UCSD-AML1 (cell line): Measurements from ENCODE around the gene FOXP3.
"Not testable (repeated sequence)": the region's sequence is repeated elsewhere in the genome, so short reads cannot be mapped to it uniquely, and the experiment has no call there.

Source experiments
- DNase-seq: peaks from one replicate; lab custom pipeline; 2025; ENCODE audit not compliant: unreplicated experiment; lab: John Stamatoyannopoulos, UW

FOXP3 gene, protein sequence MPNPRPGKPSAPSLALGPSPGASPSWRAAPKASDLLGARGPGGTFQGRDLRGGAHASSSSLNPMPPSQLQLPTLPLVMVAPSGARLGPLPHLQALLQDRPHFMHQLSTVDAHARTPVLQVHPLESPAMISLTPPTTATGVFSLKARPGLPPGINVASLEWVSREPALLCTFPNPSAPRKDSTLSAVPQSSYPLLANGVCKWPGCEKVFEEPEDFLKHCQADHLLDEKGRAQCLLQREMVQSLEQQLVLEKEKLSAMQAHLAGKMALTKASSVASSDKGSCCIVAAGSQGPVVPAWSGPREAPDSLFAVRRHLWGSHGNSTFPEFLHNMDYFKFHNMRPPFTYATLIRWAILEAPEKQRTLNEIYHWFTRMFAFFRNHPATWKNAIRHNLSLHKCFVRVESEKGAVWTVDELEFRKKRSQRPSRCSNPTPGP

DNA sequence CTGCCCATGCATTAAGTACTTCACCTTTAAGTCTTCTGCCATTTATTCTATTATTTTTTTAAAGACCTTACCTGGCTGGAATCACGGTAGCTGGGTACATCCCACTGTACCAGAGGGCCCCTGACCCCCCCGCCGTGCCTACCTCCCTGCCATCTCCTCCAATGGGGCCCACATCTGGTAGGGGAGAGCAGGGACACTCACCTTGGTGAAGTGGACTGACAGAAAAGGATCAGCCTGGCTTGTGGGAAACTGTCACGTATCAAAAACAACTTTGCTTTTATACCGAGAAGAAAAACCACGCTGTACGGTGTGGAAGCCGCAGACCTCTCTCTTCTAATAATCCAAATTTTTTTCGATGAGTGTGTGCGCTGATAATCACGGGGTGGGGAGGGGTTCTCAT lies at the start of gene FOXP3:
TSS of gene FOXP3 (minus strand) at position 251 of the 400 bp plus-strand sequence. CDS start 6,205 bp downstream, outside the sequence.
- no peak for DNase-seq

DNA sequence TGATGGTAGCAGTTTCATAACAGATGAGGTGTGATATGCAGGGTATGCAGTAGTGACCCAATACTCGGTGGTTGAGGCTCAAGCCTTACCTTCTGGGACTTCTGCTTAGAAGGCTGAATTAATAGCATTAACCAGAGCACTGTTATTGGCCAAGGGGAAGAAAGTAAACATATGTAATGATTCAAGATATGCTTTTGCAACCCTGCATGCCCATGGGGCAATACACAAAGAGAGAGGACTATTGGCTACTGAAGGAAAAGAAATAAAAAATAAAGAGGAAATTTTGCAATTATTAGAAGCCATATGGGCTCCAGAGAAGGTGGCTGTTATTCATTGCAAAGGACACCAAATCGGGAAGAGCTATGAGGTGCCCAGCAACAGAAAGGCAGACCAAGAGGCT lies 47.7 kb upstream of the FOXP3 start:
- DNase-seq = no peak

DNA sequence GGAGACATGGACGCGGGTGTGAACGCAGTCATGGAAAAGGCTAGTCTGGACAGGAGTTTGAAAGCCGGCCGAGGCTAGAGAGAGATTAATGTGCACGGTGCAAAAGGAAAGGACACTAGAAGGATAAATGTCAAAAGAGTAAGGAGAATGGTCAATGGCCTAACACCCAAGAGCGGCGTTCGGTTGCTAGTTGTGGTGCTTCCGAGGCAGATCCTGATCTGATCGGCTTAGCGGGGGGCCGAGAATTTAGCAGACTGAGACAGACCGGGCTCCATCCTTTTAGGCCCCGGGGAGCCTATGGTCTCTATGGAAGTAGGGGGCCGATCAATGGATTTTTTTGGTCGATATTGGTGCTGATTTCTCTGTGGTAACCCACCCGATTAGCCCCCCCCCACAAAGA lies 45.9 kb upstream of the FOXP3 start:
- no peak for DNase-seq

DNA sequence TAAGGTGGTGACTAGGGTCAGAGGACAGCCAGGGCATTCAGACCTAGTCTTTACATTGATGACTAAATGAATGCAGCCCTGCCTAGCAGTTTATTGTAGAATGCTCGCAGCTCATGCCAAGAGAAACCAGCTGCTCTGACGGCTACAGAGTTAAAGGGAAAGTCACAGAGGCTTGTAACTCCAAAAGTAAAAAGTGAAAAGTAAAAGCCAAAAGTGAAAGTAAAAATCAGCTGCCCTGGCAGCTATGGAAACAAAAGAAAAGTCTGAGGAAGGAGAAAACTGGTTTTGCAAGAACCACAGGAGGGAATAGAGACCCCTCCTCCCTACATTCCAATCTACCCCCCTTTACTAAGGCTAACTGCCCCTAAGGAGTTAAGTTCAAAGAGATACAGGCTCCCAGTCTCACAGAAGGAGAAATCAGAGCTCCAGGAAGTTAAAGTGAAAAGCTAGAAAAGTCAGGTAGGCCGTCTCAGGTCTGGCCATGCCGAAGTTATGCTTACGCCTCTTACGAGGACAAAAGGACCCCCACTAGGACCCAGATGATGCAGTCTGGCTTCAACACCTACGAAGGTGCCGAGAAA lies 45.0 kb upstream of the FOXP3 start:
- DNase-seq = no peak

DNA sequence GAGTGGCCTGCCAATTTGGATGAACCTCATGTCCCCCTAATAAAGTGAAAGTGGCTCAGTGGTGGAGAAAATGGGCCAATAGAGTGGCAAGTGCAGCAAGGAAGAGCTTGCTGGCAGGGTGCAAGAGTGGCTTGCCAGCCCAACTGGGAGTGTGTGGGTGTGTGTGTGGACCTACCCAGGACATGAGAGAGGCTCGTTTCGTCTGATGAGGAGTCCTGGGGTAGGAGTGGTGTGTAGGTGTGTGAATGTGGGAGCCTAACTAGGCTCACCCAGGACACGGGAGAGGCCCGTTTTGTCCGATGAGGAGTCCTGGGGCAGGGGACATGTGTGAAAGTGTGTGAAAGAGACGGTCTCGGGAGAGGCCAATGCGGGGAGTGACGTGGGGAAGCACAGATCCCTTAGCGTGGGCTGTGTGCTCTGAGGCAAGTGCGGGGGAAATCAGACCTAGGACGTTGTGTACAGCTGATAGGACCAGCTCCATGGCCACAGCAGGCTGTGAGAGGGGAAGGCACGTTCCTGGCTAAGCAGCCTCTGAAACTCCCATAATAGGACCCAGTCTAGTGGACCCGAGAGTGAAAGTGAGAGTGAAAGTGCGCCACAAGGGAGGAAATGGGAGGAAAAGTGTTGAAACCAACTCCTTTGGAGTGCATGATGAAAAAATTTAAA lies 44.2 kb upstream of the FOXP3 start:
- peak; percentile 16 for DNase-seq

DNA sequence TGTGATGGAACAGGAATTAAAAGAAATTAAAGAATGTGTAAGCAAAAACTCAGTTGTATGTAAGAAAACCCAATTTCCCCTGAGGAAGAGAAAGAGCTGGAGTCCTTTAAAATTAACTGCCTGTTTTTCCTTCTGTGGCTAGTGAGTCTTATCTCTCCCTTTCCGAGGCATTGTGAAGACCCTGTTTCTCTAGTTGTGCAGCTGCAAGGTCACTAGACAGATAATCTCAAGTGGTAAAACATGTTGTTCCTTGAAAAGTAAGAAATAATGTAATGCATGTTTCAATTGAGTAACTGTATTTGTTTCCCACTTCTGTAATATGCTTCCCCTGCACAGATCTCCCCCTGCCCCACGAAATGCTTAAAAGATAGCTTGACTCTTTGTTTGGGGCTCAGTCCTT lies 43.3 kb upstream of the FOXP3 start:
- DNase-seq = not testable (repeated sequence)

DNA sequence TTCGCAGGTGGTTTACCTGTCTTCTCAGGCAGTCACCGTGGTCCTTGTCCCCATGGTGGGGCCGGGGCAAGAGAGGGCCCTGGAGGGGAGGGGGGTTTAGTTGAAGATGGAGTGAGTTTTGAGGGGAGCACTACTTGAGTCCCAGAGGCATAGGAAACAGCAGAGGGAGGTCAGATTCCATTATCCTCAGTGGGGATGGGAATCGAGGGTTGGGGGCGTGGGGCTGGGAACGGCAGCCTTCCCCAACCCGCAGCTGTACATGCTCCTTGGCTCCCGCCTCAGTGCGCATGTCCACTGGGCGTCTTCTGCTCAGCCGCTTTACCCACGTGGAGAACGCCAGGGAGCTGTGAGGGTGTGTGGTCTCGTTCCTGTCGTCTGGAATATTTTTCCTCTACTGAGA lies 38.8 kb upstream of the FOXP3 start, which contains the start of gene GAGE10:
TSS of gene GAGE10 (plus strand) at position 301 of the 400 bp plus-strand sequence. CDS start 1,214 bp downstream, outside the sequence.
- DNase-seq = no peak

DNA sequence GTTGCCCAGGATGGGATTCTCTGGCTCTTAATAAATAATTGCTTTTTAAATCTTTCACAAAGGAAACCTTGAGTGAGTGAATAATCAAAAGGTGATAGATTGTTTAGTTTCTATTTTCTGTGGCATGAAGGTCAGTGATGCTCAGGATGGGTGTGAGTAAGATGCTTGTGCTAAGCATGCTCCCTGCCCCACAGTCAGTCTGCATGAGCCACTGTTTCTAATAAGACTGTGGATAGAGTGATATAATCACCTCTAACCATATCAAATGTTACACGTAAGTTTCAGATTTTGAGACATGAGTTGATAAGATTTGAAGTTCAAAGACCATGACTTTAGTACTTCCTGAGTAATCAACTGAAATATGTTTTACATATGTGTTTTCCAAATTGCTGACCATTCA lies 36.2 kb upstream of the FOXP3 start:
- DNase-seq = no peak

DNA sequence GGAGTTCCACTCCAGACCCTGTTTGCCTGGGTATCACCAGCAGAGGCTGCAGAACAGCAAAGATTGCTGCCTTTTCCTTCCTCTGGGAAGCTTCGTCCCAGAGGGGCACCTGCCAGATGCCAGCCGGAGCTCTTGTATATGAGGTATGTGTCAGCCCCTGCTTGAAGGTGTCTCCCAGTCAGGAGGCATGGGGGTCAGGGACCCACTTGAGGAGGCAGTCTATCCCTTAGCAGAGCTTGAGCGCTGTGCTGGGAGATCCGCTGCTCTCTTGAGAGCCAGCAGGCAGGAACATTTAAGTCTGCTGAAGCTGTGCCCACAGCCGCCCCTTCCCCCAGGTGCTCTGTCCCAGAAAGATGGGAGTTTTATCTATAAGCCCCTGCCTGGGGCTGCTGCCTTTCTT lies 34.8 kb upstream of the FOXP3 start:
- not testable (repeated sequence) for DNase-seq

DNA sequence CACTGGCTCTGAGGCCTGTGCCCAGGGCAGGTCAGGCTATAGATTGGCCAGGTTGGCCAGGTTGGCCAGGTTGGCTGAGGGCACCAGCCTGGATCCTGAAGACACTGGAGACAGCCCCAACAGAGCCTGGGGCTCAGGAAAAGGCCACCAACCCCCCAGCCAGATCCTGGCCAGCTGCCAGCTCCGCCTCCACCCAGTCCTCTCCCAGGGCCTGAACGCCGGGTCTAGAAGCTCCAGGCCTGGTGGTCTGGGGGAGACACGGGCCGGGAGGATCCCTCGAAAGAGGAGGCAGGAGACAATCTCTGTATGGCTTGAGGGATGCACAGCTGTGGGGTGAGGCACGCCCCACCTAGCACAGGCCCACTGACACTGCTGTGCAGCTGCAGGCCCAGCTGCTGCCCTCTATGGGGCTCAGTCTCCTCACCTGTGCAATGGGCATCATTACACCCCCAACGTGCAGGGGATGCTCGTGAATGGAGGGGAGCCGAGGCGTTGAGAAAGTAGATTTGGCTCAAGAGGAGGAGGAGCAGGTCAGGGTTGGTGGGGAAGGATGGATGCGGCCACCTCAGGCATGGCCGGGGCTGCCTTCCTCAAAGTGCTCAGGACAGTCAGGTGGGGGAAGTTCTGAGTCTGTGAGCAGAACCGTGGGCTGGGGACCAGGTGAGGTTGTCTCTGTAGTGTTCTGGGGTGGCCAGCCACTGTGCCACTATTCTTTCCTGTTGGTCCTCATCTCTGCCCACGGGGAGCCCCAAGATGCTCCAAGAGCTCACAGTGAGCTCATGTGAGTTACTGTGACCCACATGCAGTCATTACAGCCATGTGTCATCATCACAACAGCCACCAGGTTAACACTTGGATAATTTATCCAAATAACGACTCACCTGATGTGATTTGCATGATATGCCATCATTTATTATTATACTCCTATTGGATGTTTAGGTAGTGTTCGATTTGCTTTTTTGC lies 28.2 kb upstream of the FOXP3 start:
- no peak for DNase-seq

DNA sequence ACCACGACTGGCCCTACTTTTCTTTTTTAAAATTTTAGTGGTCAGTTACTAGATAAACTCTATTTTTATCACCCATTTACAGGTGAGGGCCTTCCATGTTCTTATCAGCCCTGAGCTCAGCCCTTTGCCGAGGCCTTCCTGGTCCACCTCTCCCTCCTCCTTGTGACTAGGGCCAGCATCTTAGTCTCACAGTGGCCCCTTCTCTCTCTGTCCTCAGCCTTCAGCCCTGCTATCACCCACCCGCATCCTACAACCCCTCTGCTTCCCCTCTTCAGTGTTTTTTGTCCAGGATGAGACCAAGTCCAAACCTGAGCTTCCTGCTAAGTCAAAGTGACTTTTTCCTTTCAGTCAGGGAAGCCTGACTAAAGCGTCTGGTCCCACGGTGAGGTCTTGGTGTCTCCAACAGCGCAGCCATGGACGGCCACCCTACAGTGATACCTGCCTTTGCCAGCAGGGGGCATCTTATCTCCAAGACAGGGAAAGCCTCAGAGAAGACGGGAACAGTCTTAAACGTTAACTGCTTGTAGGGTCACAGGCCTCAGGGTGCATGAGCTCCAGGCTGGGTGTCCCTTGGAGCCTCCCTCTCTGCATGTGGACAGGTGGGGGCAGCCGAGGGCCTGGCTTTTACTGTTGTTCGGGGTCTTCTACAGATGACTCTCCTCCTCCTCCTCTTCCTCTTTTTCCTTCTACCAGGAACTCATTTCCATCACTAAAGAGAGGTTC lies 27.3 kb upstream of the FOXP3 start:
- DNase-seq = peak; percentile 63

DNA sequence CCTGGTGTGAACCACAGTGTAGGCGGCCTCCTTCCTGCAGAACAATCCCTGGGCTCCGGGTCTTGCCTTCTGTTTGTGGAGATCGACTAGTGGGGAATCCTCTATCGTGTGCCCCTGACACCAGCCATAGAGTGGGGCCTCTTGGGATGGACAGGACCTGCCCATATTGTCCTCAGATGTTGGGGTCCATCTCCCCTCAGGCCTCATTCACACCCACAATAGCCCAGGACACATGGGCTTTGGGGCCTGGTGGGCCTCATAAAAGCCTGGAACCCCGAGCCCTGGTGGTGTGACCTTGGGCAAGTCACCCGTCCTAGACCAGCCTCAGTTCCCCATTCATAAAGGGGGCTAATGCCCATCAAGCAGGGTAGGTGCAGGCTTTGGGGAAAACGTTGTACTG lies 25.7 kb upstream of the FOXP3 start:
- no peak for DNase-seq

DNA sequence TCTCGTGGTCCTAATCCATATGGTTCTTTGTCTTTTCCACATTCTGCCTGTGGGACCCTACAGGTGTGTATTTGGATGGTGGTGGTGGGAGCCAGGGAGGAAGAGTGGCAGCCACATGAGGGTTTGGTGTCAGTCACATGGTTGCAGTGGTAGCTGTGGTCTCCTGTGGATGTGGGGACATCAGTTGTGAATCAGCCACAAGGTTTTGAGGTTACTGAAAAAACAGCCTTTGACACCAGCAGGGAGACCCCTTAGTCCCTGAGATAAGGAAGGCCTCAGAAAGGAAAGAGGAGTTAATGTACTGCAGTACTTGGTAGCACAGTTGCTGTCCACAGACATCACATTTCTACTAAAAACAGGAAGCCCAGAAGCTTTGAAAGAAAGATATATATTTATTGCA lies 23.2 kb upstream of the FOXP3 start:
- DNase-seq = no peak

DNA sequence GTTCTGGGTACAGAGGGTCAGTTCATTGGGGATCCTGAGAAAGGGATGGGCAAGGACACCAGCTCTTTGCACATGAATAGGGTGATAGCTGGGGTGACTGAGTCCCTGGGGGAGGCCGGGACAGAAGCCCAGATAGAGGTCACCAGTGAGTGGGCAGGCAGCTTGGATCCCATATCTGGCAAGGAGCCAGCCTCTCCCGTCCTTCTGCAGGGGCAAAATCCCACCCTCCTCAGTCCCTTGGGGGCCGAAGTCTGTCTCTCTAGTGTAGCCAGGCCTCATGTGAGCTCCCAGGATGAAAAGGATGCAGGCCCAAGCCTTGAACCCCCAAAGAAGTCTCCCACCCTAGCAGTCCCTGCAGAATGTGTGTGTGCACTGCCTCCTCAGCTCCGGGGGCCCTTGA lies 22.1 kb upstream of the FOXP3 start:
- no peak for DNase-seq

DNA sequence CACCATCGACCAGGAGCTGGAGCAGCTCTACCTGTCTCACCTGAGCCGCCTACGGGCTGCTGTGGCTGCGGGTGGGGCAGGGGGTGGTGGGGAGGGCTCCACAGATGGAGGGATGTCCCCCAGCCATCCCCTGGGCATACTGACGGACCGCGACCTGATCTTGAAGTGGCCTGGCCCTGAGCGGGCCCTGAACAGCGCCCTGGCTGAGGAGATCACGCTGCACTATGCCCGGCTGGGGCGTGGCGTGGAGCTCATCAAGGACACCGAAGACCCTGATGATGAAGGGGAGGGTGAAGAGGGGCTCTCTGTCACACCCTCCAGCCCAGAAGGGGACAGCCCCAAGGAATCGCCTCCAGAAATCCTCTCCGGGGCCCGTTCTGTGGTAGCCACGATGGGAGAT lies 21.6 kb upstream of the FOXP3 start:
- no peak for DNase-seq

DNA sequence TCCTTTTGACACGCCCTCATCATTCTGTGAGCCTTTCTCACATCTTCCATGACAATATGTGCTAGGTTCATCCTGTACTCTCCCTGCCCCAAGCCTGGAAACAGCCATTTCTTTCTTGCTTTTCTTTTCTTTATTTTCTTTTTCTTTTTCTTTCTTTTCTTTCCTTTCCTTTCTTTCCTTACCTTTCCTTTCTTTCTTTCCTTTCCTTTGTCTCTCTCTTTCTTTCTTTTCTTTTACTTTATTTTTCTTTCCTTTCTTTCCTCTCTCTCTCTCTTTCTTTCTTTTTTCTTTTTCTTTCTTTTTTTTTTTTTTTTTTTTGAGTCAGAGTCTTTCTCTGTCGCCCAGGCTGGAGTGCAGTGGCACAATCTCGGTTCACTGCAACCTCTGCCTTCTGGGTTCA lies 19.7 kb upstream of the FOXP3 start:
- no peak for DNase-seq

DNA sequence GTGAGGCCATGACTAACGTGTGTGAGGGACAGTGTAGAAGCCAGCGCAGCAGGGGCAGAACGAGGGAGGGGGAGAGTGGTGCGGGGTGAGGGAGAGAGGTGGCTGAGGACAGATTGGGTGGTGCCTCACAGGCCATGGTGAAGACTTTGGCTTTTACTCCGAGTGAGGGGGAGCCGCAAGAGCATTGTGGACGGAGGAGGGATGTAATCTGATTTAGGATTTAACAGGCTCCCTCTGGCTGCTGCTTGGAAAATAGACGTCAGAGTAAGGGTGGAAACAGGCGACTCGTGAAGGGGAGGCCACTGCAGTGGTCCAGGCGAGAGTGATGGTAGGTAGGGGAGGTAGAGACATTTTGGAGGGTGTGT lies 18.1 kb upstream of the FOXP3 start:
- no peak for DNase-seq

DNA sequence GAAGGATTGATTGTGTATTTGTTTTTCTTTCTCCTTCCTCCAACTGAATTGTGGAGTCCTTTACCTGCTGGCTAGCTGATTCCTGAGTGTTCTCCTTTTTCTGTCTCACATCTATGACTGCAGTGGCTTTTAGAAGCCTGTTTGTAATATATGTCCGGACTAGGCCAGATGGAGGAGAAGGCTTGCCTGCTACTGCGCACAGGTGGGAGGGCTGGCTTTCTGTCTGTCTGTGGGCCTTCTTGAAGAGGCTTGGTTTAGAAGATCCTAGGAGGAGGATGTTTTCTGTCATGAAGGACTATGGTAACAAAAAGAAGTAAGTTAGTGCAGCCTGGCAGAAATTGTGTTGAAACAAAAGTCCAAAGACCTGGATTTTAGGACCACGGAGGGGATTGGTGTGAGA lies 13.6 kb upstream of the FOXP3 start:
- no peak for DNase-seq

DNA sequence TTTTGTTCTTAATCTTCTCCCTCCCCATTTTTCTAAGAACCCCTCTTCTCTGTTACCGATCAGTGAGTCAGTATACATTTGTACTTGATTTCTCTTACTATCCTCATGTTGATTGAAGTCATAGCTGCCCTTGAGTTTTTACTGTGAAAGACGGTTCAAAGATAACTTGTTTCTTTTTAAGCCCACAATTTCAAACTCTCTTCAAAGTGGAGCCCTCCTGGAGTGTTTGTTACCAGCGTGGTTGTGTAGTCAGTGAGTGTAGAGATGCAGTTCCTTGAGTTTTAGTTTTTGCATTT lies 13.0 kb upstream of the FOXP3 start:
- no peak for DNase-seq

DNA sequence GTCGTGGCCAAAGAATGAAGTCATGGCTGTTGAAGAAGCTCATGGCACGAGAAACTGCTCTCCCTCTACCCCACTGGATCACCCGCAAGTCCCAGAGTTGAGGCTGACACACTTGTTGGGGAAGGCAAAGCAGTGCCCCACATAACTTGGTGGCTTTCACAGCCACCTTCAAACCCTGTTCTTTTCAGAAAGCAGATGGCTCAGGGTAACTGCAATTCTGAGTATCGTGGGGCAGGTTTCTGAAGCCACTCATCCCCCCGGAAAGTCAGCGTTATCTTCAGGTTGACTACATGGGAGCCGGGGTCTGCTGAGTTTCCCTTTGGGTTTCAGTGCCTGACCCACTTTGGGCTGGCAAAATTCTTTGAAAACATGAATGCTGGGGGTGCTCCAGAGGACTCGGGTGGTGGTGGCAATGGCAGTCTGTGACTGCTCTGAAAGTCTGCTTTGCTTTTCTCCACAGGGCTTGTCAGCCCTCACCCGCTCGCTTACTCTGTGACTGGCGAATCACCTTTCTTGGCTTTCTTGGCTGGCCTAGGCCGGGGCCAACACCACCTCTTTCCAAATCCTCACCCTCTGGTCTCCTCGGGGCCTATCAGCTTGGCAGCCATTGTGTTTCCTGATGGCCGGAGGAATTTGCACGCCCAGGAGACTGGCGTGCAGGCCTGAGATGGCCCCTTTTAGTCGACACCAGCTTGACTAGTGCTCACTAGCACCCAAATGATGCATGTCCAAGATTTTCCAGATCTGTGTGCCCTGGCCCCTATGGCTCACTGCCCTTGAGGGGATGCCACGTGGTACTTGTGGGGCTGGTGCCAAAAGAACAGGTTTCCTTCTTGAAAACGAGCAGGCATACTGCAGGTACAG lies 12.4 kb upstream of the FOXP3 start:
- DNase-seq = no peak
